CMK (cell line): ENCODE results near the gene IRX4.

Experiments used
- DNase-seq: peaks from one replicate; pipeline ENCODE4 v3.0.0-alpha.2; 2010; ENCODE audit warnings: low read depth

The IRX4 gene

DNA sequence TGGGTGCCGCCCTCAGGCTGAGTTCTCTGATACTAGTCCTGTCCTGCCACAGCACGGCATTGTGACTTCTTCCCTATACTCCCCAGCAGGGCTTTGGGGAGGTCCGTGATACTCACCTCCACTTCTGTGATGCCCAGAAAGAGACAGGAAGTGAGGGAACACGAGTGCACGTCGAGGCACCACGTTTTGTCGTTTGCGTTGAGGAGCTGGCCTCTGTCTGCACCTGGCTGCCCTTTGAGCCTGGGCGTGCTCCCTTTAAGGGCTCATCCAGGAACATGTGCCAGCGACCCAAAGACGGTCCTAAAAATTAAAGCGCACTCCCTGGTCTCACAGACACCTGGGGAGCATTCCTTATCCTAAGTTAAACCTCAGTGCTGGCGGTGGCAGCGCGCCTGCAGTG lies 8.7 kb upstream of the IRX4 start:
- no peak for DNase-seq

DNA sequence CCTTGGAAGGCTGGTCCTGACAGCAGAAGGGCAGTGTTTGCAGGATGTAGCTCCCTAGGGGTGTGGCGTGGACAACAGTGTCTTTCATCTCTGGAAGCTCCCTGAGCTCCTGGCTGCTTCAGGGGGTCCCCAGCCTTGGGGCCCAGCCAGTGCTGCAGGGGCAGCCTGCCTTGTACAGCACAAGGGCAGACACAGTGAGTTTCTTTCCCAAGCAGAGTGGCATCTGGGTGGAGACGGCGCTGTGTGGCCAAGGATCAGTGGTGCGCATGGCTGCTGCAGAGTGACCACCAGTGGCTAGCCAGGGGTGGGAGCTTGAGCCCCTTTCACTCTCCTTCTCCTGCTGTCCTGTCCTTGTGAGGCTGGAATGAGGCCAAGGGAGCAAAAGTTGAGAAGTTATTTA lies 7.6 kb upstream of the IRX4 start:
- no peak for DNase-seq

DNA sequence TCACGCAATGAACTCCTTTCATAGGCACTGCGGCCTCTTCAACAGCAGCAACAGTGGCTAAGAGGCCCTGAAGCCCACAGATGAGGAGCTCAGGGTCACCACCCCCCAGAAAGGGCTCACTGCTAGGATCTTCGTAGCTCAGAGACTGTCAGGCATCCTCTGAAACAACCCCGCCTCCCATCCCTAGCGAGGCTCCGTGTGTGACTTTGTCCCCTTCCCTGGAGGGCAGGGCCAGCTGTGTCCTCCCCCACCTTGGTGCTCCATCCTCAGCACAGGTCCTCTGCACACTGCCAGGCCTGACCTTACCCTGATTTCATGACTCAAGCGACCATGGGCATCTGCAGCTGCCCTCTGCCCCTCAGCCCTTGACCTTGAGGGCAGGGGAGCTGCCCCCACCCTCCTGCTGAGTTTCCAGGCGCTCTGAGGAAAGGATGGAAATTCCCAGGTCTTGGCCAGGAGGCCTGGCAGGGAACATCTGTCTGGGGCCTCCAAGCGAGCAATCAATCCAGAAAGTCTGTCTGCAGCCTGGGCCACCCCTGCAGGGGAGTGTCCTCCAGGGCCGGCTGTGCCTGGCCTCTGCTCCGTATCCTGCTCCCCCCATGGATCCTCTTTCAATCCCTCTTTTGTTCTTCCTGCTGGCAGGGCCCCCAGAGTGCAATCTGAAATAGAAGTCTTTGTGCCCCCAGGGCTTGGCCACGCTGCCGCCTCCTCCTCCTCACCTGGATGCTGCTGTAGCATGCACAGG lies 6.8 kb upstream of the IRX4 start:
- DNase-seq: no peak

DNA sequence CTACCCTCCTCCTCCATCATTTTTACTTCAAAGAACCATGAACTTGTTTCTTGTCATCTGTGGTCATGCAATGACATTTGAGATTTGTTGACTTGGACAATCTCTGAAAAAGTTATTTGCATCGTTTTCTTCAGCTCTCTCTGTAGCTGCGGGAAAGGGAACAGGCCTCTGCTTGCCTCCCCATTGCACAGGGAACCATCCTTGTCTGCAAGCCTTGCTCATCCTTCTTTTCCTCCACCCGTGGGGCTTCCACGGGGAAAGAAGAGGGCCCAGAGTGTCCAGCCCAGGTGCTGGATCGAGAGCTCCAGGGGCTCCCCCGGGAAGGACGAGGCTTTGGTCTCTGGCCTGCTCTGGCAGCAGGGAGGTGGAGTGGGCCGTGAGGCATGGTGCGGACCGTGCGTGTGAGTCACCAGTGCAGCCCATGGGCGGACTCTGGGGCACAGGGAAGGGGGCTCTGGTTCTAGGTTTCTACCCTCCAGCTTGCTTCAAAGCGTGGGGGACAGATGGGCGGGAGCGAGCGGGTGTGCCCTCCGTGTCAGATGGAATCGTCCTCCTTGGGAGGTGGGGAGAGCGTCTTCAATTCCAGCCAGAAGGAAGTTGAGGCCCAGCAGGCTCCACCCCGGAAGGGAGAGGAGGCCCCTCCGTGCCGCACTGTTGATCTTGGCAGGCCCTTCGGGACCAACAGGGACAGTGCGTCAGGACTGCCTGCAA lies 6.0 kb upstream of the IRX4 start:
- no peak for DNase-seq

DNA sequence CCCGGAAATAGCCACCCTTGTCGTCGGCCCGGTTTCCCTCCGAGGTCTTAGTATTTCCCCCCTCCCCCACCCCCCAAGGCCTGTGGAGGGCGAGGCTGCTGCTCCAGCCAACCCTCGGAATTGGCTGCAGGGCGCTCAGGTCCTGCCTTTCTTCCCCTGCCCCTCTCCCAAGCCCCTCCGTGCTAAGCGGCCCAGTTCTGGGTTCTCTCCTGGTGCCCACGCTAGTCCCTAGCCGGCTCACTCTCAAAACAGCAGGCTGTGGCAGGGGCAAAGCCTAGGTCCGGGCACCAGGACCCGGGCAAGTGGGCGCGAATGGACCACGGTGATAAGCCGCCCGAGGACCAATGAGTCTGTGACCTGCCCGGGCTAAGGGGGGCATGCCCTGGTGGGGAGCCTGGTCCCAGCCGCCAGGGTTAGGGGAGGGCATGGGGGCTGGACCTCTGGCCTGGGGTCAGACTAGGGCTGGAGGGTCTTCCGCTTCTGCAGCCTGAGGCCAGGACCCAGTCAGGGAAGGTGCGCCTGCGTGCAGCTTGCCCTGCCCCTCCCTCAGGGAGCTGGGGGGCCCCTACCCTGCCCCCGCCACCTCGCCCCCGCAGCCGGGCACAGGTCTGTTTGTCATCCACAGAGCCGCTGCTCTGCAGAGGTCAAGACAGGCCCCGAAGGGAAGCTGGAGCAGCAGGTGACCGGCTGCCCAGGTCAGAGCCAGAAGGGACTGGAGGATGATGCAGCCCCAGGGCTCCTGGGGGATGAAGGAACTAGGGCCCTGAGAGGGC lies 5.0 kb upstream of the IRX4 start:
- DNase-seq: no peak

DNA sequence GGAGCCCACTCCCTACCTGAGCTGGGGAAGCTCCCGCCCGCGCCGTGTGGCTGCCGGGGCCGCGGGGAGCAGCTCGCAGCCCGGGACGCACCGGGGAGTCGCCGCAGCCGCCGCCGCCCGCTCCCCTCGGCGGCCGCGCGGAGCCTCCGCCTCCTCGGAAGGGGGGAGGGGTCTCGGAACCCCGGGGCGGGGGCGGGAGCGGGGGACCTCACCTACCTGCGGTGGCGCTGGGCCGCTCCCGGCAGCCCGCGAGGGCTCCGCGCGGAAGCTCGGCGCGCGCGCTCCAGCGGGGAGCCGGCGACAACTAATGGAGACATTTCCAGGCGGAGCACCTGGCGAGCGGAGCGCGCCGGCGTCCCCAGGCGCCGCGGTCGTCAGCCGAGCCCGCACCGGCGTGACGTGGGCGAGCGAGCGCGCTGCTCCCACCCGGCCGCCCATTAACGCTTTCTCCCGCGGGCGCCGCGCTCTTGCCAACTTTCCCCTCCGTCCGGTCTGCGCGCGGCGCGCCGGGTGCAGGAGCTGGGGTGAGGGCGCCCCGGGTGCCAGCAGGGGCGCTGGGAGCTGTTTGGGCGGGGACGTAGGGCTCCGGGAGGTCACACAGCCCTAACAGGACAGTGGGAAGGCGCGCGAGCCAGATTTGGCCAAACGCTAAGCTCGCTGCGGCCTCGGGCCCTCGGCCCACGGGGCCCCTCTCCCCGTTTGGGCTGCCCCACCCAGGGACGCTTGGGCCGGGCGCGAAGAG lies 4.3 kb upstream of the IRX4 start:
- no peak for DNase-seq

DNA sequence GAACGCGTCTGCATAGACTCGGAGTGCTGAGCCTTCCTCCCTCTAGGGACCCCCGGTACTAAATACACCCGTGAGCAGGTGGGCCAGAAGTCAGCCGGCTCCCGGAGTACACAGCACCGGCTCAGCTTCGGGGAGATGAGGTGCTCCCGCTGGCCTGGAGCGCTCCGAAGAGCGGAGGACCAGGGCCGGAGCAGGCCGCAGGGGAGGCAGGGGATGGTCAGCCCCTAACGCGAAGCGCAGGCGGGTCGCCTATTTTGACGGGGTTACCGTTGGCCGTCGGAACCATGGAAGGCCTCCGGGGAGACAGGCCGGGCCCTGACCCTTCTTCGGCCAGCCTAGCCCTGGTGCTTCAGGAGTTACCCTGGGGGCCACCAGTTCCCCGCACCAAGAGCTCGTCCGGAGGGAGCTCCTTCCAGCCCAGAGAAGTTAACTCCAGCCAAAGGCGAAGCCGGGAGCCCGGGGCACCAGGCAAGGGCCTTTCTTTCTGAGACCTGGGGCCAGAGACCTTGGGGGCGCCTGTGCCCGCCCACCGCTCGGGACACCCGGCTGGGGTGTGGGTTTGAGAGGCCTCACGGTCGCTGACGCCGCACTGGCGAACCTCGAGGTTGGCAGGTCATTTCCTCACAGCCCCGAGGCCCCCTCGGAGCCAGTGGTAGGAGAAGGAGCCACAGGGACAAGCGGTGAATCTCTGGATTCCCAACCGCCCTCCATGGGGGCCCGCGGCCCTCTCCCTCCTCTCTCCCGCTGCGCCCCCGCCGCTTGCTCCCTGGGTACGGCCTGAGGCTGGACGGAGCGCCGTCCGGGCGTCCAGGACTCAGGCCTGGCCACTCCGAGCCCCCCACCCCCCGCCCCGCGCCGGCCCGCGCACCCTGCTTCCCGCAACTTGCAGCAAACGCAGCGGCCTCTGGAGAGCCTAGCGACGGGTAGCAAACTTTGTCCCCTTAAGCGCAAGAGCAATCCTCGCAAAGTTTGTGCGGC lies 3.4 kb upstream of the IRX4 start:
- DNase-seq: no peak

DNA sequence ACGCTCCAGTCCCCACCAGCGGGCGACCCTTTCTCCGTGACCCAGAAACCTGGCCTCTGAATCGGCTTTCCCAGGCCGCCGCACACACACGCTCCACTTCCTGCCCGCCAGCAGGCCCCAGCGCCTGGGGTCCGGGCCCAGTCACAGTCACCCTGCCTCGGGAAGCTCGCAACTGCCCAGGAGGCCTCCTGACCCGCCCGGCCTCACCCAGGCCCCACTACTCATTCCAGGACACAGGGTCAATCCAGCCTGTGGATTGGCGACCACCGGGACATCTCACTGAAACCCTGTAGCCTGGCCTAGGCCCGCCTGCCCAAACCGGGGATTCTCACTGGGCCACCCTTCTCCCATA lies 2.7 kb upstream of the IRX4 start:
- no peak for DNase-seq

DNA sequence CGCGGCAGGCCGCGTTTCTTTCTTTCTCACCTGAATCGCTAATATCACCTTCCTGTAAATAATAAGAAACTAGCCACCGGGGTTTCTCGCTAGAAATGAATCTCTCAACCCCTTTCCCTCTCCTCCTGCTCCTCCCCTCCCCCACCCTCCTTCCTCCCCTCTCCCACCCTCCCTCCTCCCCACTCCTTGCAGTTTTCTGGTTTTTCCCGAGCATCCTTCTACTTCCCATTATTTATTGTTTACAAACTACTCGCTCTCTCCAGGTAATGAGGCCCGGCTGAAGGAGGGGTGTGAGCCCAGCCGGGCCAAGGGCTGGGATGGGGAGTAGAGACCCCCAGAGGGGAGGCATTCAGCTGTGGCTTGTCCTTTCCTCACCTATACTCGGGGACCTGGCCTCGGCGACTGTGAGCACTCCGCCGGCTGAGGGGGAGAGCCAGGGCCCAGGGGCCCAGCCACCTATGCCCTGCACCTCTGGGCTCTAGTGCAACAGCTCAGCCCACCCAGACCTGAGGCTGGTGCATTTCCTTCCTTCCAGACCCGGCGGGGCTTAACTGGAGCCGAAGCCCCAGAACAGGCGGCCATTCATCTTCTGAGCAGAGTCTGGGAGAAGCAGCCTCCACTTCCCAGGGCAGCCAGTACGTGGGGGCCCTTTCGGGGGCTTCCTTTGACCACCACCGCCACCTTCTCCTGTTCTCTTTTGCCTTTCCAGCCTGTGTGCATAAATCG lies 2.1 kb upstream of the IRX4 start:
- no peak for DNase-seq

DNA sequence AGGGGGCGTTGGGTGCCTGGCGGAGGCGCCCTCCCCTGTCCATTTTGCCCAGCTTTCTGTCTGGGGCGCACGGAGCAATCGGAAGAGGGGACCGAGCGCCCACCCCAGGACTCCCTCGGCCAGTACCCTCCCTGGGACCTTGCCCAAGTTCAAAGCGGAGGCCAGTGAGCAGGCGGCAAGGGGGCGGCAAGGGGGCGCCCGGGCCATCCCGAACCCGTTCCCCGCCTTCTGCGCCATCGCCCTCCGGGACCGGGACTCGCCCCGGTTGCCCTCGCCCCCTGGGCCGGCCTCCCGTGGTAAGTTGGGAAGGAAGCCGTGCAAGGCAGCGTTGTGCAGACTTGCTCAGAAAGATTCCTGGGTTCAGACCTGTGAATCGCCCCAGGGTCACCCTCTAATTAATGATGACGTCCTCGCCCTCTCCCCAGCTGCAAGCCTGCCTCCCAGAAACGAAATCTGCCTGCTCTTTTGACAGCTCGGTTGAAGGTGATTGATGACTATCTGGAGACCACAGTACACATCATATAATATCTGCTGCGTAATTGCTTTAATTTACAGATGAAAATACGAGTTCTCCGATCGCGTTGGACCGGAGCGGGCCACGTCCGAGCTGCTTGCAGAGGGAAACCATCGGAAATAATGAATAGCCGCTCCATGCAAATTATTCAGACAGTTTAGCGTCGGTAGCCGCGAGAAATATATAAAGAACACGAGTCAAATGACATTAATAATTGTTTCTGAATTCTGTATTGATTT lies 1.4 kb upstream of the IRX4 start:
- no peak for DNase-seq

DNA sequence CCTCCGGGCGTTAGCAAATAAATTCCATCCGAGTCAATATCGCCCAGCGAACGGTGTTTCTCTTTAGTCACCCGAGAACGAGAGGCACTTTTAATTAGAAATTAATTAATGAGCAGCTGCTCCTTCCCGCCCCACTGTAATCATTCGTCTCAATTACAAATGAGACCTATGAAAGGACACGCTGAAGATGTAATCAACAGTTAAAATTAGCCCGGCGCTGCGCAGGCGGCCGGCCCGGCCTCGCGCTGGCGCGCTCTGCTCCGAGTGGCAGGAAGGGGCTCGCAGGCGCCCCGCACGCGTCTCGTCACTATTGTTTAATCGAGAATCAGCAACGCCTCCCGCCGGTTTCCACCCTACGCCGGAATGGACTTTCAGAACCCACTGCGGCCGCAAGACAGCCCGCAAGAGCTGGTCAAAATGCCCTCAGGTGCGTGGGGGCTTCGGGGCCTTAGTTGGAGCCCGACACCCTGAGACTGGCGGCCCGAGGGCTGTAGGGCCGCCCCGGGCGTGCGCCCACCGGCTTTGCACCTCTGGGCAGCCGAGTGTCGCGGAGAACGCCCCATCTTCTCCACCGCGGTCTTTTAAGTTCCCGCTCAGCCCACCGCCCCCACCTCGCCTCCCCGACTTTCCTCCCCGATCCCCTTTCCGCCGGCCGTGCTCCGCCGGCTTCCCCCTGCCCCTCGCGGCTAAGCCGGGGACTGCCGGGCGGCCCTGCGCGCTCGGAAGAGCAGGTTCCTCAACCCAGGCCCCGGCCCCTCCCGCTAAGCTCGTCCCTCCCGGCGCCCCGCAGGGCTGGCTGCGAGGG lies 597 bp upstream of the IRX4 start:
- no peak for DNase-seq

DNA sequence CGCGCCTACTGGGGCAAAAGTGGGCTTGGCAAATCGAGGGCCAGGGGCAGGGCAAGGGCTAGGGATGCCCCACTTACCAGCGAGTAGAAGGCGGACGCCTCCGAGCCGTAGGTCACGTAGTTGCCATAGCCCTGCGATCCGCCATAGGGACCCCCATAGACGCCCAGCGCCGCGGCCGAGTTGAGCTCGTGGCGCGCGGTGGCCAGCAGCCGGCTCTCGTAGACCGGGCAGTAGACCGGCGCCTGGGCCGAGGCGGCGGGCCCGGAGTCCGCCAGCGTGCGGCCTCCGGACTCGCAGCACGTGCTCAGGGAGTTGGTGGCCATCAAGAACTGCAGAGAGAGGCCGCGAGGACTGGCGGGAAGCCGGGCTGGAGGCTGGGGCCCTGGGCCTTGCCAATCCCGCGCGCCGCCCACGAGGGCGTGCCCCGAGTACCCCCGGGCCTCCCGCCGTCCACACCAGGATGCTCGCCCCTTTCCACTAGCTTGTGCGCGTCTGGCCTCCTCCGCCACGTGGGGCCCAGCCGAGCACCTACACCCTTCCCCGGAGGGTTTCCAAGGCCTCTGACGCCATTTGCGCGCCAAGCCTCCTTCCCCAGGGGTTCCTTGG lies 891 bp downstream of the IRX4 start:
- DNase-seq: no peak

DNA sequence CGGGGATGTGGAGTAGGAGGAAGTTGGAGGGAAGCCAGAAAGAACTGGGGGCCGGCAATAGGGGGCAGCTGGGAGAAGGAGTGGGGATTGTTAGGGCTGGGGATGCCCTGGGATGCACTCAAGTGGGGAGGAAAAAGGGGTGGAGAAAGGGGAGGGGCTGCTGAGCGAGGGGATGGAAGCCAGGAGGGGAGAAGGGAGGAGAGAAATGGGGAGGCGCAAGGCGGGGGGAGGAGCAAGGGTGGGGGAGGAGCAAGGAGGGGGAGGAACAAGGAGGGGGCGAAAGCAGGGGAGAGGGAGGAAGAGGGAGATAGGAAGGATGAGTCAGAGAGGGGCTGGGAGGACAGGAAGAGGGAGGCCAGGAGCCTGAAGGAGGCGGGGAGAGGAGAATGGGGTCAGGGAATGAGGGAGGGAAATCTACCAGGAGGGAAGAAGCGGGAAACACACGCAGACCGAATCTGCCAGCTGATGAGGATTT lies 1.6 kb downstream of the IRX4 start:
- DNase-seq: no peak

DNA sequence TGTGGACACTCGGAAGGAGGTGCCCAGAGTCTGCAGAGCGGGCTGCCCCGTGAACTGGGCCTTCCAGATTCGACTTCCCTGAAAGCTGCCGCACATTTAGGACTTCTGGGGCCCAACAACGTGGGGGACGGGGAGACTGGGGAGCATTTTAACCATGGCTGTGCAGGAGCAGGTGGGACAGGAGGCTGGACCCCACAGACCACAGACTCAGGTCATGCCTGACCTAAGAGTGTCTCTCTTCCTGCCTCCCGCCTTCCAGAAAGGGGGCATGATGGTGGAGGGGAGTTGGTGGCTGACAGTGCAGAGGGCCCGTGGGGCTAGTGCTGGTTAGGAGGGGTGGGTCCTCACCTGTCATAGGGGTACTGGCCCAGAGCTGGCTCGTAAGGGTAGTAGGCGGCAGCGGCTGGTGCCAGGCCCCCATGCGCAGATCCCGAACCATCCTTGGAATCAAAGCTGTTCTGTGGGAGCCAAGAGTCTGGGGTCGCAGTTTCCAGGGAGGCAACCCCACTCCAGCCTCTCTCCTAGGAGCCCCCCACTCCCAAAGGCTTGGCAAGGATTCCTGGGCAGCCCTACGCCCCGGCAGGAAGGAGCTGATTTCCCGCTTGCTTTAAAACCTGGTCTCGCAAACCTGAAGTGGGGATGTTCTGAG lies 2.2 kb downstream of the IRX4 start:
- no peak for DNase-seq

DNA sequence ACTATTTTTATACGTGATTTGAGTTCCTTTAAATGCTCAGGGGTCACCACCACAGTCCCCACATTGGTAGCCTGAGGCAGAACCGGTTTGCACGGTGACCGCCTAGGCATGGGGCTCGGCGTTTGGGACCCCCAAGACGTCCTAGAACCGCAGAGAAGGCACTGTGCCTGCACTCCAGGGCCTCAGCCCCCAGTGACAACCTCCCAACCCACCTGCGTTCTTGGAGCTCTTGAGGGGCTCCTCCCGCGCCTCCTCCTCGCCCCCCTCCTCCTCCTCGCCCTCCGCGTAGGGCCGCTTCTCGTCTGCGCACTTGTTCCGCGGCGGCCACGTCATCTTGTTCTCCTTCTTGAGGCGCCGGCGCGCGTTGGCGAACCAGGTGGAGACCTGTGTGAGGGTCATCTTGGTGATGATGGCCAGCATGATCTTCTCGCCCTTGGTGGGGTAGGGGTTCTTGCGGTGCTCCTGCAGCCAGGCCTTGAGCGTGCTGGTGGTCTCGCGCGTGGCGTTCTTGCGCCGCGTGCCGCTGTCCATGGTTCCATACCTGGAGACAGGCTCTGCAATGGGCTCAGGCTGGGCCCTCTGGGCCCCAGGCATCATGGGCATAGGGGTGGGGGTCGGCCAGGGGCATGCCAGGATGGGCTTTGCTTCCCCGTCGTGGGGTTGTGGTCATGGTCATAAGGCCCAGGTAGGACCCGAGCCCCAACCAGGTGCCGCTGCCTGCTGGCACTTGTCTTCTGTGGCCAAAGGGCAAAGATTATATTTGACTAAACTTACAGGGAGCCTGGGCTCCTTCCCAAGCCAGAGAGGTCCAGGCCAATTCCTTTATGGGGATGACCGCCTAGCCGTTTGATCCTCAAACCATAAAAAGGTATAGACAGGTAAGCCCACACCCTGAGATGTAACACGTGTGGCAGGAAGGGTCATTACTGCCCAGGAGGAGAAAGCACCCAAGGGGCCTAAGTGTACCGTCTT lies 3.1 kb downstream of the IRX4 start:
- no peak for DNase-seq

DNA sequence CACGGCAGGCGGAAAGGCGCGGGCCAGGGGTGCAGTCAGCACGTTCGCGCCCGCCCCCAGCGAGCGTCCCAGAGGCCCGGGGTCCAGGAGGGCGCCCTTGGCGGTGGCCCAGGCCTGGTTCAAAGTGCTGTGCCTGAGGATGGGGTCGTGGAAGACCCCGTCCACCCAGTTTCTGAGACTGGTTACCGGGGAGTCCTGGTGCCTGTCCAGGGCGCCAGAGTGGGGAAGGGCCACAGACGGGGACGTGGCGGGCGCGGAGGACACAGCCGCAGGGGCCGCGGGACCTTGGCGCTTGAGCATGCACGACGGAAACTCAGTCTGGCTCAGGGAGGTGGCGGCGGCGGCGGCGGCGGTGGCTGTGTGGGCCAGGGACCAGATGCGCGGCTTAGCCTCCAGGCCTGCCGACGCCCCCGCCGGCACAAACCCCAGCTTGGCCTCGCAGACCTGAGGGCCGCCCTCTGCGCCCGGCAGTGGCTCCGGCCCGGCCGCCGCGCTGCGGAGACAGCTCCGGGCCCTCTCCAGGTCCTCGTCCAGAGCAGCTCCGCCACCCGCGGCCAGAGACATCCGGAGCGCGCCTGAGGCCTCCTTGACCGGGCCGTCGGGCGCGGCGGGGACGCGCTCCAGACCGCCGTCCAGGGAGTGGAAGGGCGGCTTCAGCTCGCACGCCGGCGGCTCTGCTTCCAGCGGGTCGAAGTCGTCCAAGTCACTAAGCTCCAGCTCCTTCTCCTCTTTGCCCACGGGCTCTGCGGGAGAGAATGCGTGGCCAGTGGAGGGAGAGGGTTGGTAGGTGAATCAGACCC lies 4.5 kb downstream of the IRX4 start:
- DNase-seq: no peak
